Body of pancreas (tissue), 4 donors: ENCODE measurements around the gene FAM47E.

ENCODE experiments used
- CTCF ChIP-seq, 7 experiments: fragments of 450-650 bp in 4 of 7; fragments of 200-600 bp in 3 of 7; sonication (generic) in 3 of 7; IDR thresholded peaks; one replicate each; pipeline ENCODE4 v1.5.1; 2016 to 2019; ENCODE audit warnings: antibody characterized with exemption in 7 of 7
- POLR2A ChIP-seq, 3 donors: fragments of 450-650 bp; IDR thresholded peaks; one replicate each; pipeline ENCODE4 v1.6.1; 2016; ENCODE audit warnings: antibody characterized with exemption in 3 of 3, mild to moderate bottlenecking in 2 of 3

DNA sequence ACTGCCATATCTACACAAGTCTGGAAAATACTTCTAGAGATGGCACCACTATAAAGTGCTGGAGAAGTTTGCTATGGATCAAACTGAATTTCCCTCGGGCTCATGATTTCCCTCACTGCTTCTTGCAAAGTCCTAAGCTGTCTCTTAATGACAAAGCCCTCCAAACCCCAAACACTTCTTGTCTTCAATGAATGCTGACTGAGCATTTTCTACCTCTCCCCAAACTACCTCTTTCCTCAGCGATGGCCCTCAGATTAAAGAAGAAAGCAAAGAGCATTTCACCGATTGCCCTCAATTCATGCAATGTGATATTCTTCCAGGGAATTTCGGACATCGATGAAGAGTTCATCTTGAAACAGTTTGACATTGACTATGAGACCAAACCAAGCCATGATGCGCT lies 19.7 kb downstream of the FAM47E start:
- no peak for TF ChIP-seq CTCF (IDR thresholded peaks at IDR 0.05)
- TF ChIP-seq POLR2A (IDR thresholded peaks at IDR 0.05) = no peak
